ES-I3 (cell line): Measurements from ENCODE around the gene AUTS2.

ENCODE experiments used
- H3K36me3 ChIP-seq: 2 replicates; pipeline ENCODE4 v1.6.1; 2013; ENCODE audit warnings: mild to moderate bottlenecking, low read length, control low read depth, moderate library complexity; ENCODE audit not compliant: insufficient read depth
- H3K4me1 ChIP-seq: 2 replicates; pipeline ENCODE4 v1.6.1; 2013; ENCODE audit warnings: mild to moderate bottlenecking, control low read depth, low read length; ENCODE audit not compliant: insufficient read depth
- H3K9ac ChIP-seq: 2 replicates; pipeline ENCODE4 v1.6.1; 2013; ENCODE audit warnings: low read depth, mild to moderate bottlenecking, low read length, moderate library complexity
- H3K9me3 ChIP-seq: 2 replicates; pipeline ENCODE4 v1.6.1; 2013; ENCODE audit warnings: mild to moderate bottlenecking, low read length, moderate library complexity; ENCODE audit not compliant: control insufficient read depth, insufficient read depth

Gene AUTS2

DNA sequence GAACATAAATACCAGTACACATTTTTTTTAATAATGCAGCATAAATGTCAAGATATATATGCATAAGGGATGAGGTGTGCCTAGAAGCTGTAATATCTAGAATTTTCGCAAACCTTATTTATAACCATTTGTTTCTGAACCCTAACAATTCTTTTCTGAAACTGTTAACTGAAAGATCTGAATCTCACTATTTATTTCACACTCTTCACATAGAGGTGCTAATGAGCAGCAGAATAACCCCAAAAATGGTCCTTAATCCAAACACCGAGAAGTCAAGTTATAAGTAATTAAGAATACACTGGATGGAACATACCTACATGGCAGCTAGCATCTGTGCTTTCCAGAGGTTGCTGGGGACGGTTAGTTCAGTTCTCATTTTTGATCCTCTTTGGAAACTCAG, 742.0 kb downstream of the AUTS2 start:
- Histone ChIP-seq H3K4me1 (no peaks in the 10 kb centered on the region), H3K9ac (no peak overlapping the region), H3K36me3 (no peaks in the 10 kb centered on the region), H3K9me3 (no peaks in the 10 kb centered on the region)

DNA sequence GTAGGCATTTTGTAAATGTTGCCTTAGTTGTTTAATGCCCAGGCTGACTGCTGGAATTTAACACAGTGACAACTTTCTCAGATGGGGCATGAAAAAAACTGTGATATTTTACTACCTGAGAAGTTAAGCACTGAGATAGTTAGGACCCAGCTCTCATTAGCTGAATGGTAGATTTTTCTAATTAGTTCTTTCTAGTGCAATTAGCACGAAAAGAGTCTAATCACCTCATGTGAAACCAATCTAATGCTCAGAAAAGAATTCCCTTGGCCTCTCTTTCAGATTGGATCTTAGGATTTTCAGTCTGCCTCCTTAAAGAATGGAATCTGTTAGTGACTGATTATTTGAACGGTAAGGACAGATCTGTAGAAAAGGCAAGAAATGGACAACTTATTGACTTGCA, 743.2 kb downstream of the AUTS2 start:
- no peaks in the 10 kb centered on the region for H3K36me3 ChIP-seq
- H3K9ac ChIP-seq = no peak overlapping the region
- no peaks in the 10 kb centered on the region for H3K9me3 ChIP-seq
- no peaks in the 10 kb centered on the region for H3K4me1 ChIP-seq

DNA sequence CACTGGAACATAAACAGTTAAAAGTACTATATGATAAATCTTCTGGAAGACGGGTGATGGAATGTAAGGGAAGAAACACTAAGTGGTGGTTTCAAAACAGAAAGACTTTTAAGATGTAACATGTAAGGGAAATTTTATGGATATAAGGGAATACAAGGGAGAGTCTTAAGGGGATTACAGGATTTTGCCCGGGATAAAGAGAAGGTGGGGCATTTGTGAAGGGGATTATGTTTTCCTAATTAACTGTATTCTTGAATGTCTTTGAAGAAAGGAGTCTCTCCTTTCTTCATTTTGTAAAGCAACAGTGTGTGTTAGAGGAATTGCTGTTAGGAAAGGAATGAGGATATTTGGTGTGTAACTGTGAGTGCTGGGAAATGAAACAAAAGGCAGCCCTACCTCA, 745.2 kb downstream of the AUTS2 start:
- Histone ChIP-seq H3K9ac (no peak overlapping the region), H3K4me1 (no peaks in the 10 kb centered on the region), H3K9me3 (no peaks in the 10 kb centered on the region), H3K36me3 (no peaks in the 10 kb centered on the region)

DNA sequence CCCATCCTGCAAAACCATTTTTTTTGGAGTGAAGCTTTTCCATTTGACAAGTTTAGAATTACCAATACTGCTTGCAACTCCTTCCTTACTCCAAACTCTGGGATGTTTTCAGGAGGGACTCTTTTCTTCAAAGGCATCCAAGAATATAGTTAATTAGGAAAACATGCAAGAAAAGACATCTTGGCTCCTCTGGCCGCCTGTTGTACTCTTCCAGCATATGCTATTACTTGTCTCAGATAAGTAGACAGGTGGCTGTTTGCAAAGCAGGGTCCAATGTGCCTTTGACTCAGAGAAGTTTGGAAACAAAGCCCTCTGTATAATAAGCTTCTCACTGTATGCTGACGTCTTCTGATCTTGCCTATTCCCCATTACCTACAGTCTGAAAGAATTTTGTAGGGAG, 746.5 kb downstream of the AUTS2 start:
- no peak overlapping the region for H3K9ac ChIP-seq
- H3K9me3 ChIP-seq = no peaks in the 10 kb centered on the region

DNA sequence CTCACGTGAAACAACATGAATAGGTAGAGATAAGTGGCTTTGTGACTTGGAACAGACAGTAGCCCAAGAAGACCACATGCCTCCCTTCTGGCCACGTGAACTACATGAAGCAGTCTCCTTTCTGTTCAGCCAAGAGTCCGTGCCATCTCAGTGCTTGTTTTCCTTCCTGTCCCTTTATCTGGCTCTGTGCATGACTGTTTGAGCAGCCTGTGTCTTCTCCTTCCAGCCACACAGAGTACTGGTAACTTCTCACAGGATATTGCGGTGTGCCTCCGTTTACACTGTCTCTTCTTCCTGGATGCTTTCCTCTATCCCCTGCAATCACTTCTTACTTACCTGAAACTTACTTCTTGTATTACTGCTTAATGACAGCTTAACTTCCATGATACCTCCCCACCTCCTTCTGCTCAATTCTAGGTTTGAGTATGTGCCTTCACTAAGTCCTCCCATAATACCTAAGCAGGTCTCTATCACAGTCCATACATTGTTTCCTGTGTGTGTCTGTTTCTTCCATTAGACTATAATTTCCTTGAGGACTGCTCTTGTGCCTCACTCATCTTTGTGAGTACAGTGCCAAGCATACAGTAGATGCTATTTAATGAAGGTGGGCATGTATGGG, 748.7 kb downstream of the AUTS2 start:
- no peak overlapping the region for H3K9ac ChIP-seq

More for the DNA sequence above, 746.5 kb downstream of the AUTS2 start:
- Histone ChIP-seq H3K4me1 (no peaks in the 10 kb centered on the region), H3K36me3 (no peaks in the 10 kb centered on the region)

DNA sequence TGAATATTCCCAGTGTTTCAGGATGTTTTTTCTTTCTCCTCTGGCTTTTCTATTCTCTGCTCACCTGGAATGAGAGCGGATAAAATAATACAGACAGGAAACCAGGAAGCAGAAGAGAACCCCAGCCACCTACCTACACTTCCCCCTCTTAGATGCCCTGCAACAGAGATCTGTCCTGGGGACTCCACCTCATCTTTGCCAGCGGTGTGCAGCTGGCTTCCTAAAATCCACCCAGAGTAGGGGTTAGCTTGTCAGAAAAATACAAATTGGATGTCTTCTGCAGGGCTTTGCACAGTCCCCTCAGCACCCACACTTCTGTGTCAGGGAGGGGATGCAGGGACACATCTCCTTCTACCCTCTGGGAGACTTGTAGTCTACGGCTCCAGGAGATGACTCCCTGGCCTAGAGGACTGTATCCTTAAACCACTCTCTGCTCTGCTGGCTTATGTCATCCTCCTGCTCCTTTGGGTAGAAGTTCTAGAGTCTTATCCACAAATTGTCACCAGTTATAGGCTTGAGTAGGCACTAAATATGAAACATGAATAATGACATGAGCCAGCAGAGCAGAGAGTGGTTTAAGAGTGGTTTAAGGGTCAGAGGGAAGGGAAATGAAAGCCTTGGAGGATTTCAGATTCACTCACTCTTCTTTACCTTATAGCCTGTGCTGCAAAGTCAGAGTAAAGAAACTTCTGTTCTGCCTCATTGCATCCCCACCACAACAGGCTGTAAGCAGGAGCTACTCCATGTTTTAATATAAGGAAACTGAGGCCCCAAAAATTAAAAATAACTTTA, 749.4 kb downstream of the AUTS2 start:
- H3K9ac ChIP-seq = no peak overlapping the region
- H3K36me3 ChIP-seq = no peaks in the 10 kb centered on the region
- no peaks in the 10 kb centered on the region for H3K9me3 ChIP-seq
- H3K4me1 ChIP-seq = no peaks in the 10 kb centered on the region

More for the DNA sequence above, 748.7 kb downstream of the AUTS2 start:
- Histone ChIP-seq H3K4me1 (no peaks in the 10 kb centered on the region), H3K36me3 (no peaks in the 10 kb centered on the region), H3K9me3 (no peaks in the 10 kb centered on the region)

DNA sequence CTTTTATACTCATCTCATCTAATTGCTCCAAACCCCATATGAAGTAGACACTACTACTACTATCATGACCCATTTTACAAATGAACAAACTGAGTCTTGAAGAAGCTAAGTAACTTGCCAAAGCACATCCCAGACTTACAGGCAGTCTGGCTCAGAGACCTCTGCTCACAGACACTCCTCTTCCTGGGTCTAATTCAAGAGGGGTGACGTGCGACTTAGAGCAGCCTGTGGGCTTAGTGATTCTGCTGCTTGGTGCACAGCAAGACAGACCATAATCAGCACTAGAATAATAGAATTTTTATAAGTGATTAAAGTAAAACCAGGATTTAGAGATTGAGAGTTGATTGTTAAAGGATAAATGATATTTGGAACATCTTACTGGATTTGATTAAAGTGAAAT, 750.8 kb downstream of the AUTS2 start:
- Histone ChIP-seq H3K36me3 (no peaks in the 10 kb centered on the region), H3K9ac (no peak overlapping the region), H3K4me1 (no peaks in the 10 kb centered on the region), H3K9me3 (no peaks in the 10 kb centered on the region)

DNA sequence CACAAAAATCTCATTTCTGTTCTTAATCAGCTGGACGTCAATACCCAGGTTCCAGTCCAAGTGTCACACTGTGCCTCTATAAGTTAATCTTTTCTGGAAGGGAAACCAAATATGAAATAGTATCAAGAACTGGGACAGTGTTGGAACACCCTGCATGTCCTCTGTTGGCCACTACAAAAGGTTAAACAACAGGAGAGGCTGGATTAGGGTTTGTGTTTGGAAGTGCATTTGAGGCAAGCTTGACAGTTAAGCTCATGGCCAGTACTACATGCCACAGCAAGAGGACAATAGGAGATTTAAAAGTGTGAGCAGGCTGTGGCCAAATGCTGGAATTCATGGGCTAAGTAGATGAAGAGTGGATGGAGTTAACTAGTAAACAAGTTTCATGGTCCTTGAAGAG, 751.5 kb downstream of the AUTS2 start:
- Histone ChIP-seq H3K9ac (no peak overlapping the region), H3K36me3 (no peaks in the 10 kb centered on the region), H3K9me3 (no peaks in the 10 kb centered on the region), H3K4me1 (no peaks in the 10 kb centered on the region)

DNA sequence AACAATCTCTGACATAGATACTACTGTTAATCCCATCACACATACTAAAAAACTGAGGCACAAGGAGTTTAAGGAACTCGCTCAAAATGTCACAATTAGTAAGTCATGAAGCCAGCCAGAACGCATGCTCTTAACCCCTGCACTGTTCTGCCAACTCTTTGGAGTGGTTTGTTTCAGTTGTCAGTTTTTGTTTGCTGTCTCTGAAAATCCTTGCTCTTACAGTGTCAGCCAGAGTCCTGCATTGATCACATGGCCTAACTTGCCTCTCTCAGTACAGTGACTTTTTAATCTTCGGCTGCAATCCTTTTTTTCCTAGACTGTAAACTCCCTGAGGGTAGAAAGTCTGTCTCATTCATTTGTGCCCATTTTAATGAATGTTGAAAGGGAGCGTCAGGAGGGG, 753.8 kb downstream of the AUTS2 start:
- Histone ChIP-seq H3K9me3 (no peaks in the 10 kb centered on the region), H3K9ac (no peak overlapping the region), H3K4me1 (peaks cover 7% of the 10 kb centered on the region; the same call in 1 of the 2 replicates), H3K36me3 (no peaks in the 10 kb centered on the region)

DNA sequence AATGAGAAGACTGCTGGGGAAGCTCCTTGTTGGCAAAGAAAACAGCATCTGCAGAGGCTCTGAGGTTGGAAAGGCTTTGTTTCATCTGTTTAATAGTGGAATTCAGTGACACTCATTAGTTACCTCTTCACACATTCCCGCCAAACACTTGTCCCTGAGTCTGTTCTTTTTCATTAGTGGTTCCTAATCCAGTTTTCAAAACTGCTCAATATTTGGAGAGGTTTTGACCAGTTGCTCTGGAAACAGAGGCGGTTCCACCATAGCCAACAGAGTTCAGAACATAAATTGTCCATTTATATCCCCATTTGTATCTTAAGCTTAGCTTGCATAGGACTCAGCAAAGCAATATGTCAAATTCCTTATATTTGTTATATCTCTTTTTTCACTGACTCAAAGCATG, 754.6 kb downstream of the AUTS2 start:
- H3K4me1 ChIP-seq = peaks cover 7% of the 10 kb centered on the region; the same call in 1 of the 2 replicates
- no peaks in the 10 kb centered on the region for H3K9me3 ChIP-seq
- no peak overlapping the region for H3K9ac ChIP-seq
- no peaks in the 10 kb centered on the region for H3K36me3 ChIP-seq

DNA sequence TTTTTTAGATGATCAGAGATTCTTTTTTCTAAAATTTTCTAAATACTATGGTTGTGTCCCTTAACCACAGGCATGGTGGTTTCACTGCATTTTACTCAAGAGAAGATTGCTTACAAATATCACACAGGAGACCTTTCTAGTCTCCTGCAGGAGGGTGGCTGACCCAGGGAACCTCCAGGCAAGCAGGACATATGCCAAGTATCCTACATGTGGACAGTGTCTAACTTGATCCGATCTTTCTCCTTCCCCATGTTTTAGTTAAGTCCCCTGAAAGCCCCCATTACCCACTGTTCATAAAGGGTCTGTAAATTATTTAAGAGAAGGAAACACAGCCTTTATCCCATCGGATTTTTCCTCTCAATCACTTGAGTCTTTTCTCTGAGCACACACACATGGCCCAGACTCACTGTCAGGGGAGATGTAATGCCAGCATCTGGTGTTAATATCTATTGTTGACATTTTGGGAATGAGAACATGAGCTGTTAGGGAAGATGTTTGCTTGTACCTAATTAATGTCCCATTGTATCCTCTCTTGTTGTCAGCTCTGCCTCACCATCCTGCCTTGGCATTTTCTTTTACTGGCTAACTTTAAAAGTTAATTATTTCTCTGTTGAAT, 755.2 kb downstream of the AUTS2 start:
- peaks cover 7% of the 10 kb centered on the region; the same call in 1 of the 2 replicates for H3K4me1 ChIP-seq

DNA sequence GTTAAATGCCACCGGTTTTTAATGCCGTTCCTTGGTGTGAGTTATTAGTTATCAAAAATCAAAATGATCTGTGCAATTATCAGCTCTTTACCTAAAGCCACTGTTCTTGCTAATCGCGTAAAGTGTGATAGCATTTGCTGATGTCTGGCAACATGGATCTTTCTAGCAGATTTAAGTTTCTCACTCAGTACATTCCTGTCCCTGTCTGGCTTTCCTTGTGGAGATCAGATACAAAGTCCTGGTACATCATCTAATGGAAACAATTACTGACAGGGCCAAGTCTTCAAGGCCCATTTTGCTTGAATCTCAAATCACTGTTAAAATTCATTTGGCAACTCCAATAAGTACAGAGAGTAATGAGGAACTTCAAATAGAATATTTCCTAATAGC, 755.7 kb downstream of the AUTS2 start:
- no peaks in the 10 kb centered on the region for H3K9me3 ChIP-seq
- no peak overlapping the region for H3K9ac ChIP-seq
- peaks cover 7% of the 10 kb centered on the region; the same call in 1 of the 2 replicates for H3K4me1 ChIP-seq
- no peaks in the 10 kb centered on the region for H3K36me3 ChIP-seq

More for the DNA sequence above, 755.2 kb downstream of the AUTS2 start:
- Histone ChIP-seq H3K9me3 (no peaks in the 10 kb centered on the region), H3K36me3 (no peaks in the 10 kb centered on the region), H3K9ac (no peak overlapping the region)

DNA sequence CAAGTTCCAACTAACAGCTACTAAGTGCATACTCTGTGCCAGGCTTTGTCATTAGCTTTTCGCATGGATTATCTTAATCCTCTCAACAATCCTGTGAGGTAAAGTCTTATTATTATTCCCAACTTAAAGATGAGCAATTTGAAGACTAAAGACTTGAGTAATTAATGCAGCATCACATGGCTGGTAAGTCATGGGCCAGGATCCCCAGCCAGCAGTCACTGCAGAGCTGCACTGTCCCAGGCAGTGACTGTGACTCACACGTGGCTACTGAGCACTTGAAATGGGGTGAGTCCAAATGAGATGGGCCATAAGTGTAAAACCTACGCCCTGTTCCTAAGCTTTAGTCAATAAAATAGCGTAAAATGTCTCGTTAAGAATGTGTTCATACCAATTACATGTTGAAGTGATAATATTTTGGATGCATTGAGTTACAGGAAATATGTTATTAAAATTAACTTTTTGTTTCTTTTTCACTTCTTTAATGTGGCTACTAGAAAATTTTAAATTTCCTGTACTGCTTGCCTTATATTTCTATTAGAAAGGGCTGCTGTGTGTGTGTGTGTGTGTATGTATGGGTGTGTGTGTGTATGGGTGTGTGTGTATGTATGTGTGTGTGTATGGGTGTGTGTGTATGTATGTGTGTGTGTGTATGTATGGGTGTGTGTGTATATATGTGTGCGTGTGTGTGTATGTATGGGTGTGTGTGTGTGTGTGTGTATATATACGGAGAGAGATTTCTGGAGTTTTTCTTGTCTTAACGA, 756.3 kb downstream of the AUTS2 start:
- H3K9ac ChIP-seq = no peak overlapping the region
- no peaks in the 10 kb centered on the region for H3K36me3 ChIP-seq
- H3K9me3 ChIP-seq = no peaks in the 10 kb centered on the region
- H3K4me1 ChIP-seq = peaks cover 7% of the 10 kb centered on the region; the same call in 1 of the 2 replicates
